Thymus (tissue), 11 donors: ENCODE results near the gene ARFGAP3. TPM values are rescaled to one million over a fixed set of nuclear protein-coding genes. Genes with fewer than 3 reads are reported as not detected.

Experiments
- DNase-seq, 9 donors: peaks; one replicate each; pipeline ENCODE4 v3.0.0-alpha.2; 2013; ENCODE audit warnings: low spot score in 9 of 9, low read depth in 6 of 9, missing footprints in 1 of 9
- H3K27ac ChIP-seq, 2 donors: one replicate each; pipeline ENCODE4 v1.5.1; 2013; ENCODE audit warnings: control low read depth in 1 of 2, low read depth in 1 of 2, low read length in 1 of 2, mild to moderate bottlenecking in 1 of 2, moderate library complexity in 1 of 2
- H3K27me3 ChIP-seq, 2 donors: one replicate each; pipeline ENCODE4 v1.5.1; 2013; ENCODE audit warnings: low read length in 1 of 2; ENCODE audit not compliant: control insufficient read depth in 2 of 2, insufficient read depth in 1 of 2
- H3K36me3 ChIP-seq, 2 donors: one replicate each; pipeline ENCODE4 v1.5.1; 2013; ENCODE audit warnings: low read length in 1 of 2, mild to moderate bottlenecking in 1 of 2, moderate library complexity in 1 of 2; ENCODE audit not compliant: control insufficient read depth in 2 of 2, insufficient read depth in 2 of 2
- H3K4me1 ChIP-seq, 2 donors: one replicate each; pipeline ENCODE4 v1.5.1; 2013; ENCODE audit warnings: low read length in 2 of 2; ENCODE audit not compliant: control insufficient read depth in 2 of 2, insufficient read depth in 2 of 2
- H3K4me3 ChIP-seq, 2 donors: one replicate each; pipeline ENCODE4 v1.5.1; 2013; ENCODE audit warnings: low read length in 2 of 2, control low read depth in 1 of 2, mild to moderate bottlenecking in 1 of 2
- H3K9me3 ChIP-seq, 2 donors: one replicate each; pipeline ENCODE4 v1.5.1; 2013; ENCODE audit warnings: low read length in 1 of 2, mild to moderate bottlenecking in 1 of 2; ENCODE audit not compliant: control insufficient read depth in 2 of 2, insufficient read depth in 1 of 2
- WGBS: extraction: QIAGEN DNeasy Blood & Tissue Kit; methylation state at CpG from one replicate; pipeline ENCODE4 v1.1.7; 2013; 5-methylcytosine and 5-hydroxymethylcytosine counted together
- polyA plus RNA-seq: library from polyadenylated mRNA; stranded (reverse); fragments of 200-250 nt; gene quantifications from one replicate; pipeline ENCODE4 v1.2.3, GENCODE V29; 2013
- total RNA-seq: library from RNA; stranded (reverse); fragments of 120-200 nt; gene quantifications from one replicate; pipeline ENCODE4 v1.2.4, GENCODE V29; 2013
- donor health status: healthy.

Gene ARFGAP3
- total and polyA plus RNA-seq, 2 donors = 29.9 to 40.0 TPM

DNA sequence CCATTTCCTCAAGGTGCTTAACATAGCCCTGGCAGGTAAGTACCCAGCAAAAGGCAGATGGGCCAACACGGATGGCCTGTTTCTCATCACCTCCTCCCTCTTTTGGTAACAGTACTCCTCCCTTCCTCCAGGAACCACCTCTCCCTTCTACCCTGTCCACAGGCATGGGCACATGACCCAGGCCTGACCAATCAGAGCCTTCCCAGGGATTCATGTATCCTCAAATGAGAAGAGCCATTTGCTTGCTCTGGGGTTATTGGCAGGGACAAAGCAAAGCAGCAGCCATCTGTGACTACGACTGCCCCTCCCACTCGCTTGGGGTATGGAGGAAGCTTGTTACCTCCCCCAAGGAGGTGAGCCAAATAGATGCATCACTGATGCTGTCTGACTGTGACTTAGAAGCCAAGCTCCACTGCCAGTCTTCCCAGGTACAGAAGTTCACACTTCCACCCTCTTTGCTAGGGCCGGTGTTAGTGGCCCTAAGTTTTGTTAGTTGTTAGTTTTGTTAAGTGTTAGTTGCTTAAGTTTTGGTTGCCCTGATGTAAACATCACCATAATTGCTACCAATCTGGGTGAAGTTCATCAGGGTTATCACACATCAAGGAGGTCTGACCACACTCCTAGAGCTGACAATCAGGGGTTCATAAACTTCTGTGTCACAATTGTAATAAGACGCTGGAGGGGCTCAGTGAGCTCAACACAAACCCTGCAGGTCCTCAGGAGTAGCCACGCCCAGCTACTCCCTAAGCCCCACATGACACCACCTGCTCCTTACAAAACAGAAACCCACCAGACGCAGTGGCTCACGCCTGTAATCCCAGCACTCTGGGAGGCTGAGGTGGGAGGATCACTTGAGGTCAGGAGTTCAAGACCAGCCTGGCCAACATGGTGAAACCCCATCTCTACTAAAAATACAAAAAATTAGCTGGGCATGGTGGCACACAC is 57.3 kb downstream of the ARFGAP3 start:
- Histone ChIP-seq H3K4me3 (no peak overlapping the region), H3K27ac (no peak overlapping the region), H3K27me3 (no peaks in the 10 kb centered on the region), H3K9me3 (no peaks in the 10 kb centered on the region), H3K4me1 (no peaks in the 10 kb centered on the region), H3K36me3 (peaks cover 20 to 34% of the 10 kb centered on the region in 2 donors)
- 90% methylated on average over 8 of the region's 8 CpGs for WGBS
- no peak for DNase-seq

DNA sequence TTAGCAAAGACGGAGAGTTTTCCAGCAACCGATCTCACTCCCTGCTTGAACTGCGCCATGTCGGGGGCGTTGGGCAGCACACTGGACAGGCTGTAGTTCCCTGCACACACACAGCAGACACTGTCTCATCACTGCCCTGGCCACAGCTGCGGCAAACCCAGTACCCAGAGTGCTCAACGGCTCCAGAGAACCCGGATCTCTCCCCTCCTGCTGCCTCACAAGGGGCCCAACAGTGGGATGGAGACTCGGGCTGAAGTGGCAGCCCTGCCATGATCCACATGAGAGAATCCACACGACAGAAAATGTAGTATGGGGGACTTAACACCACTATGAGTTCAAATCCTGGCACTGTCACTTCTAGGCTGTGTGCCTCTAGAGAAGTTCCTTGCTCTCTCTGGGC is 58.0 kb downstream of the ARFGAP3 start:
- peaks cover 20 to 34% of the 10 kb centered on the region in 2 donors for H3K36me3 ChIP-seq
- no peak for DNase-seq
- H3K9me3 ChIP-seq = no peaks in the 10 kb centered on the region
- no peak overlapping the region for H3K4me3 ChIP-seq
- WGBS = 98% methylated on average over 10 of the region's 10 CpGs
- H3K27me3 ChIP-seq = no peaks in the 10 kb centered on the region
- H3K27ac ChIP-seq = no peak overlapping the region
- H3K4me1 ChIP-seq = no peaks in the 10 kb centered on the region

- no peaks in the 10 kb centered on the region for H3K27me3 ChIP-seq
- peaks cover 14 to 28% of the 10 kb centered on the region in 2 donors for H3K36me3 ChIP-seq
- WGBS = 66% methylated on average over 5 of the region's 5 CpGs
- H3K27ac ChIP-seq = no peak overlapping the region
- no peaks in the 10 kb centered on the region for H3K4me1 ChIP-seq
- H3K9me3 ChIP-seq = no peaks in the 10 kb centered on the region
- H3K4me3 ChIP-seq = no peak overlapping the region
- no peak for DNase-seq
These were observed 60.1 kb downstream of the ARFGAP3 start for GRCh38 chr22:42797011-42797410.

DNA sequence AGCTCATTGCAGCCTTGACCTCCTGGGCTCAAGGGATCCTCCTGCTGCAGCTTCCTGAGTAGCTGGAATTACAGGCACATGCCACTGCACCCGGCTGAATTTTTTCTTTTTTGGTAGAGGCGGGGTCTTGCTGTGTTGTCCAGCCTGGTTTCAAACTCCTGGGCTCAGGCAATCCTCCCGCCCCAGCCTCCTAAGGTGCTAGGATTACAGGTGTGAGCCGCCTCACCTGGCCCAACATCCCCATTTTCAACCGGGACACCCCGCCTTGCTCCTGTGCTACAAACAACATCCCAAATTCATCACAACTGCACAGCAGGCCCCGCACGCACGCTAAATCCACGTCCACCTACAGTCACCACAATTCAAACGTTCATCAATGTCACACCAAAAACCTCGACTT is 61.0 kb downstream of the ARFGAP3 start:
- Histone ChIP-seq H3K27ac (no peak overlapping the region), H3K4me1 (no peaks in the 10 kb centered on the region), H3K4me3 (no peak overlapping the region), H3K36me3 (peaks cover 14 to 28% of the 10 kb centered on the region in 2 donors), H3K27me3 (no peaks in the 10 kb centered on the region), H3K9me3 (no peaks in the 10 kb centered on the region)
- no peak for DNase-seq
- 91% methylated on average over 12 of the region's 12 CpGs for WGBS

GRCh38 chr22:42794551-42795510 is 62.2 kb downstream of the ARFGAP3 start:
- H3K4me1 ChIP-seq = no peaks in the 10 kb centered on the region
- peaks cover 14 to 23% of the 10 kb centered on the region in 2 donors for H3K36me3 ChIP-seq
- no peaks in the 10 kb centered on the region for H3K9me3 ChIP-seq
- no peak overlapping the region for H3K27ac ChIP-seq
- DNase-seq = no peak
- WGBS = 92% methylated on average over 25 of the region's 25 CpGs
- H3K4me3 ChIP-seq = no peak overlapping the region
- no peaks in the 10 kb centered on the region for H3K27me3 ChIP-seq

- Histone ChIP-seq H3K4me3 (no peak overlapping the region), H3K27ac (no peak overlapping the region), H3K27me3 (no peaks in the 10 kb centered on the region), H3K4me1 (no peaks in the 10 kb centered on the region), H3K9me3 (no peaks in the 10 kb centered on the region), H3K36me3 (peaks cover 12 to 20% of the 10 kb centered on the region in 2 donors)
- no peak for DNase-seq
- WGBS = 89% methylated on average over 15 of the region's 15 CpGs
These were observed 63.1 kb downstream of the ARFGAP3 start for GRCh38 chr22:42793848-42794405.

- H3K9me3 ChIP-seq = no peaks in the 10 kb centered on the region
- H3K4me3 ChIP-seq = no peak overlapping the region
- WGBS = 95% methylated on average over 25 of the region's 25 CpGs
- no peaks in the 10 kb centered on the region for H3K4me1 ChIP-seq
- DNase-seq = no peak
- no peak overlapping the region for H3K27ac ChIP-seq
- H3K36me3 ChIP-seq = peaks cover 10 to 20% of the 10 kb centered on the region in 2 donors
- no peaks in the 10 kb centered on the region for H3K27me3 ChIP-seq
These were observed 63.9 kb downstream of the ARFGAP3 start for GRCh38 chr22:42792909-42793847.

DNA sequence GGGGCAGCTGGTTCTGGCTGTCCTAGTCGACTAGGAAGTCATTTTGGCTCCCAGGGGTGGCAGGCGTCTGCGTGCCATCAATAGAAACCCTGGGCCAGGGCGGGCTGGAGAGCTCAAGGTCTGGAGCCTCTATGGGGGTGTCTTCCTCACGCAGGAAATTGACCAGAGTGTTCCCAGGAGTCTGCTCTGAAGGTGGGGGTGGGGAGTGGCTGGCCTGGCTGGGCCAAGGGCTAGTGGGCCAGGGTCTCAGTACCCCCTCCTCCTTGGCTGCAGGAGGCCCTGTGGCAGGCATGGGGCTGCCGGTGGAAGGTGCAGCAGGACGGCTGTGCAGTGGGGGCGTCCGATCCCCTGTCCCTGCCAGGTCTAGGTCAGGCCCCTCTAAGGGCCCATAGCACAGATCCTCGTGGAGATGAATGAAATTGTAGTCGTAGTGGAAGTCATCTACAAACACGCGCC is 64.6 kb downstream of the ARFGAP3 start:
- WGBS = 97% methylated on average over 13 of the region's 13 CpGs
- Histone ChIP-seq H3K27ac (no peak overlapping the region), H3K9me3 (no peaks in the 10 kb centered on the region), H3K4me1 (no peaks in the 10 kb centered on the region), H3K4me3 (no peak overlapping the region), H3K36me3 (peaks cover 3 to 13% of the 10 kb centered on the region in 2 donors), H3K27me3 (no peaks in the 10 kb centered on the region)
- no peak for DNase-seq
